Ectodermal cell (in vitro differentiated cells): Measurements from ENCODE around the gene WDR77.

Source experiments
- H3K27ac ChIP-seq: 2 replicates; pipeline ENCODE4 v1.7.0; 2013; ENCODE audit warnings: mild to moderate bottlenecking, low read depth, low read length; ENCODE audit not compliant: insufficient read depth, poor library complexity, severe bottlenecking
- H3K27me3 ChIP-seq: 2 replicates; pipeline ENCODE4 v1.7.0; 2013; ENCODE audit warnings: mild to moderate bottlenecking, low read length; ENCODE audit not compliant: insufficient read depth, control insufficient read depth, poor library complexity, severe bottlenecking
- H3K36me3 ChIP-seq: one replicate; pipeline ENCODE4 v1.7.0; 2013; ENCODE audit warnings: low read length; ENCODE audit not compliant: control insufficient read depth, insufficient read depth
- H3K4me1 ChIP-seq: one replicate; pipeline ENCODE4 v1.7.0; 2013; ENCODE audit warnings: low read length; ENCODE audit not compliant: control insufficient read depth, insufficient read depth
- H3K4me3 ChIP-seq: 2 replicates; pipeline ENCODE4 v1.7.0; 2013; ENCODE audit warnings: low read depth, low read length, control low read depth; ENCODE audit not compliant: insufficient read depth
- H3K9me3 ChIP-seq: 2 replicates; pipeline ENCODE4 v1.7.0; 2013; ENCODE audit warnings: mild to moderate bottlenecking, low read length, moderate library complexity; ENCODE audit not compliant: control insufficient read depth
- WGBS, 2 experiments: methylation state at CpG; one replicate each; pipeline ENCODE4 v1.1.7; 2013; ENCODE audit warnings: missing lambda C conversion rate in 2 of 2; 5-methylcytosine and 5-hydroxymethylcytosine counted together

WDR77 gene

GRCh38 chr1:111414756-111415155 lies 34.3 kb downstream of the WDR77 start:
- Histone ChIP-seq H3K36me3 (no peaks in the 10 kb centered on the region), H3K9me3 (no peaks in the 10 kb centered on the region), H3K4me3 (no peak overlapping the region), H3K4me1 (no peaks in the 10 kb centered on the region), H3K27me3 (no peaks in the 10 kb centered on the region), H3K27ac (no peak overlapping the region)
- 94% methylated on average over 2 of the region's 2 CpGs for WGBS, 2 experiments

GRCh38 chr1:111412839-111413238 lies 36.2 kb downstream of the WDR77 start:
- no peaks in the 10 kb centered on the region for H3K36me3 ChIP-seq
- H3K27me3 ChIP-seq, result no peaks in the 10 kb centered on the region
- WGBS, 2 experiments, result 83 to 100% methylated on average over 2 of the region's 2 CpGs
- no peak overlapping the region for H3K27ac ChIP-seq
- H3K4me1 ChIP-seq, result no peaks in the 10 kb centered on the region
- no peak overlapping the region for H3K4me3 ChIP-seq
- no peaks in the 10 kb centered on the region for H3K9me3 ChIP-seq

- WGBS, 2 experiments, result 72 to 73% methylated on average over 6 of the region's 6 CpGs
- Histone ChIP-seq H3K9me3 (no peaks in the 10 kb centered on the region), H3K36me3 (no peaks in the 10 kb centered on the region), H3K4me1 (no peaks in the 10 kb centered on the region), H3K4me3 (no peak overlapping the region), H3K27me3 (no peaks in the 10 kb centered on the region), H3K27ac (no peak overlapping the region)
These were observed 41.8 kb downstream of the WDR77 start for GRCh38 chr1:111407301-111407700.

DNA sequence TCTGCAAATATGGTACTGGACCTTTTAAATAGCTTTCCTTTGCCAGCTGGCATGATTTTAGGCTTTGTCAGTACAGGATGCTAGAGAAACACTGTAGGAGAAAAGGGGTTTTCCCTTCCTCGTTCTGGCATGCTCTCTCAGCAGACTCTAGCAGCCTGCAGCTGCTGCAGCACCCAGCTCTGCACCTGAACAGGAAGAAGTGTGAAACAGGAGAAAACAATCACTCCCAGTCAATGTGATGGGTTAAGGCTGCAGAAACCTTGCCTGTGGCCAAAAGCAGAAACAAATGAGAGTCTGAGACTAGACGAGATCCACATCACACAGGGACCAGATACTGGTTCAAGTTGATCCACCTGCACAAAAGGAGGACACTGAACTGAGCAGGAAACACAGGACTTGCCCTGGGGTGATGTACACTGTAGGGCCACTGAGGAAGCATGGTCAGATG lies 42.7 kb downstream of the WDR77 start:
- H3K27ac ChIP-seq, result no peak overlapping the region
- H3K27me3 ChIP-seq, result no peaks in the 10 kb centered on the region
- 45 to 81% methylated on average over 1 to 2 of the region's 2 CpGs for WGBS, 2 experiments
- H3K9me3 ChIP-seq, result no peaks in the 10 kb centered on the region
- H3K4me1 ChIP-seq, result no peaks in the 10 kb centered on the region
- H3K4me3 ChIP-seq, result no peak overlapping the region
- no peaks in the 10 kb centered on the region for H3K36me3 ChIP-seq

DNA sequence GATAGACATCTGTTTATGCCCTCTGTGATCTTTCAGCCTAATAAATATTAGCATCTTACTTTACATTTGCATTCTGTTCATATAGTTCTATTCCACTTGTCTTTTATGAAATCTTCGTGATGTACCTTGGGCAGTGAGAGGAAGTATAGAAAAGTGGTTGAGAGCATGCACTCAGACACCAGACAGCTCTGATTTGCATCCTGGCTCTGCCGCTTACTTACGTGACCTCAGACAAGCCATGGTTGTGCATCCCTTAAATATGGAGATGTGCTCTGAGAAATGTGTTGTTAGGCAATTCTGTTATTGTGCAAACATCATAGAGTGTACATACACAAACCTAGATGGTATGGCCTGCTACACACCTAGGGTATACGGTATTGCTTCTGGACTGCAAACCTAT lies 44.5 kb downstream of the WDR77 start:
- Histone ChIP-seq H3K9me3 (no peaks in the 10 kb centered on the region), H3K27ac (no peak overlapping the region), H3K27me3 (no peaks in the 10 kb centered on the region), H3K36me3 (no peaks in the 10 kb centered on the region), H3K4me1 (no peaks in the 10 kb centered on the region), H3K4me3 (no peak overlapping the region)
- 64 to 70% methylated on average over 4 of the region's 4 CpGs for WGBS, 2 experiments

GRCh38 chr1:111402083-111402482 lies 47.0 kb downstream of the WDR77 start:
- Histone ChIP-seq H3K27me3 (no peaks in the 10 kb centered on the region), H3K27ac (no peak overlapping the region), H3K4me1 (no peaks in the 10 kb centered on the region), H3K9me3 (no peaks in the 10 kb centered on the region), H3K4me3 (no peak overlapping the region), H3K36me3 (no peaks in the 10 kb centered on the region)
- WGBS, 2 experiments, result 95 to 97% methylated on average over 5 of the region's 5 CpGs

DNA sequence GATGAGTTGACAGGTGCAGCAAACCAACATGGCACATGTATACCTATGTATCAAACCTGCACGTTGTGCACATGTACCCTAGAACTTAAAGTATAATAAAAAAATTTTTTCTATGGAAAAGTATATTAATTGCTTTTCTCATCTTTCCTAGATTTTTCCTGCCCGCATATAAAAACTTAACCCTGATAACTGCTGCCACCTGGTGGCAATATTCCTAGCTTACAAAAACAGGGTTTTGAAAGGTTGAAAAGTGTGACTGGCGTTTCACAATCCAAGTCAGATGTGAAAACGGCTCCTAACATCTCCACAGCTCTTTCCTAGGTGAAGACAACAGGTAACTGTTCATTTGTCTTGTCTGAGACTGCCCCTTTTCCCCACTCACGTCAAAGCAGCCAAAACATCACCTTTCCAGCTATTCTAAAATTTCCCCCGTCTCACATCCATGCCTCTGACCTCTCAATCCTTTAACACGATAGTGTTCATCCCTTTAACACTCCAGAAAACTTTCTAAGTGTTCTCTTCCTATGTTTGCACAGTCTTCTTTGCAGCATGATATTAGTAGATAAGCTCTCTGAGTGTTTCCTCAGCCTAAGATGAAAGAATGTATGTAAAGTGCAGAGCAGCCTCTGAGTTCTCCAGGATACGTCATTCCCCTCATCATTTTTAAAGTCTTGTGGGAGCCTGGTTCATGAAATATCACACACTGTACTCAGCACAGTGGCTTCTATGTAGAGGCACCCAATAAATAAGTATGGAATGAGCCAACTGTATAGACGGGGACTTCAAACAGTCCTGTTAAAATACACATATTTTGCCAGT lies 49.1 kb downstream of the WDR77 start:
- no peaks in the 10 kb centered on the region for H3K36me3 ChIP-seq
- no peaks in the 10 kb centered on the region for H3K27me3 ChIP-seq
- no peaks in the 10 kb centered on the region for H3K4me1 ChIP-seq
- H3K27ac ChIP-seq, result no peak overlapping the region
- WGBS, 2 experiments, result 59 to 61% methylated on average over 6 to 8 of the region's 9 CpGs
- H3K4me3 ChIP-seq, result no peak overlapping the region
- no peaks in the 10 kb centered on the region for H3K9me3 ChIP-seq

DNA sequence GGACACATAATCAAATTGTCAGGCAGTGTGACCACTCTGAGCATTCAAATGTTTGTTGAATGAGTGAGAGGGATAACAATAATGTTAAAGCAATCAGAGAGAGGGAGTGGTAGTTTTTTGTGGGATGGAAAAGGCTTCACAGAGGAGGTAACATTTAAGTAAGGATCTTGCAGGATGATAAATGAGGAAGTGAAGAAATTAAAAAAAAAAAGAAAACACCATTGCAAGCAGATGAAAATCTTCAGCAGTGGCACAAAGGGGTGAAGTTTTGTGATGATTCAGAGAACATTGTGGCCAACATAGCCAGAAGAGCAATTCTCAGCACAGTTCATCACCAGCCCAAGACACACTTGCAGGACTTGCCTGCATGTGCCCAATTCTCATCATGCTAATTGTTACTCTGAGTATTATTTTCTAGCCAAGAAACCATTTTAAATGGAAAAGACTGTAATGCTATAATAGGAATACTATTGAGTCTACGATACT lies 56.6 kb downstream of the WDR77 start:
- WGBS, 2 experiments, result no CpG with 5 or more reads among the region's 1 CpG
- Histone ChIP-seq H3K36me3 (no peaks in the 10 kb centered on the region), H3K4me3 (no peak overlapping the region), H3K4me1 (no peaks in the 10 kb centered on the region), H3K27ac (no peak overlapping the region), H3K9me3 (no peaks in the 10 kb centered on the region), H3K27me3 (no peaks in the 10 kb centered on the region)

- Histone ChIP-seq H3K9me3 (no peaks in the 10 kb centered on the region), H3K4me3 (no peak overlapping the region), H3K27ac (no peak overlapping the region), H3K36me3 (no peaks in the 10 kb centered on the region), H3K4me1 (no peaks in the 10 kb centered on the region), H3K27me3 (no peaks in the 10 kb centered on the region)
- 90 to 94% methylated on average over 1 of the region's 1 CpG for WGBS, 2 experiments
These were observed 57.0 kb downstream of the WDR77 start for GRCh38 chr1:111392042-111392441.
